Upper lobe of right lung (tissue), 1 donor: ENCODE measurements around the gene CDC25B. TPM values are rescaled to one million over a fixed set of nuclear protein-coding genes. Genes with fewer than 3 reads are reported as not detected.

Experiments
- ATAC-seq: fragments of 200-7000 bp; cut with Tn5 transposase; one replicate; pipeline ENCODE4 v1.9.1; 2020; ENCODE audit warnings: mild to moderate bottlenecking, moderate library complexity
- DNase-seq: peaks from one replicate; pipeline ENCODE4 v3.0.0-alpha.2; 2020
- H3K27ac ChIP-seq: fragments of 200-600 bp; one replicate; pipeline ENCODE4 v1.8.0; 2022
- H3K27me3 ChIP-seq: fragments of 200-600 bp; one replicate; pipeline ENCODE4 v1.8.0; 2022; ENCODE audit warnings: mild to moderate bottlenecking
- H3K36me3 ChIP-seq: fragments of 200-600 bp; one replicate; pipeline ENCODE4 v1.8.0; 2022
- H3K4me1 ChIP-seq: fragments of 200-600 bp; one replicate; pipeline ENCODE4 v1.8.0; 2022
- H3K4me3 ChIP-seq: fragments of 200-600 bp; one replicate; pipeline ENCODE4 v1.8.0; 2022; ENCODE audit warnings: mild to moderate bottlenecking
- H3K9me3 ChIP-seq: fragments of 200-600 bp; one replicate; pipeline ENCODE4 v1.8.0; 2022
- CTCF ChIP-seq: fragments of 200-600 bp; IDR thresholded peaks from one replicate; pipeline ENCODE4 v1.8.0; 2022; ENCODE audit warnings: antibody characterized with exemption
- intact Hi-C: fragments of 100-400 bp; cut with DNase I; formaldehyde crosslinking; loops from one replicate; pipeline ENCODE4 v1.11.0; 2022
- total RNA-seq: library from RNA; stranded (reverse); fragmentation: NEBNext Ultra II Directional; extraction: Animal tissue kit (Norgen Biotek cat#: 25700); gene quantifications from one replicate; pipeline ENCODE4 v1.2.1, GENCODE V29; 2021
- donor health status: DM: no; HTN: yes; CAD: no; lungs with severe emphysema.

CDC25B gene
- total RNA-seq, 1 donor from 2014 or later: 136 TPM

DNA sequence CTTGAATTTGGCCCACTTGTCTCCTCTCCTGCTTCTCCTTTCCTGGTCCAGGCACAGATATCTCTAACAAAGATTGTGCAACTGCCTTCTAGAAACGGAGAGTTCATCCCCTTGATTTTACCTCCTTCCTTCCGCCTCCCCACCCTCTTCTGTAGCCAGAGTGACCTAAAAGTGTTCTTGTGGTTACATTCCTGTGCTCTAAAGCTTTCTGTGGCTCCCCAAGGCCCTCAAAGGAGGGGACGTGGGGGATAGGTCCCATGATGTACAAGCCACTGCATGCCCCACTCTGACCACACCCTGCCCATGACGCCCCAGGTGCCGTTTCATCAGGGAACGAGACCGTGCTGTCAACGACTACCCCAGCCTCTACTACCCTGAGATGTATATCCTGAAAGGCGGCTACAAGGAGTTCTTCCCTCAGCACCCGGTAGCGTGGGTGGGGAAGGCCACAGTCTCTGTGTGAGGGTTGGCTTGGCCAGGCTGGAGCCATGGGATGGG lies 8.2 kb downstream of the CDC25B start:
- peak; percentile 45 for ATAC-seq
- H3K27me3 ChIP-seq: no peaks in the 10 kb centered on the region
- no peak for TF ChIP-seq CTCF
- intact Hi-C loops: no loop called here
- no peak for DNase-seq
- no peaks in the 10 kb centered on the region for H3K9me3 ChIP-seq
- H3K36me3 ChIP-seq: peaks cover 68% of the 10 kb centered on the region
- no peak overlapping the region for H3K4me3 ChIP-seq
- peaks cover 88% of the 10 kb centered on the region for H3K4me1 ChIP-seq
- H3K27ac ChIP-seq: peak overlapping the region; percentile 96

DNA sequence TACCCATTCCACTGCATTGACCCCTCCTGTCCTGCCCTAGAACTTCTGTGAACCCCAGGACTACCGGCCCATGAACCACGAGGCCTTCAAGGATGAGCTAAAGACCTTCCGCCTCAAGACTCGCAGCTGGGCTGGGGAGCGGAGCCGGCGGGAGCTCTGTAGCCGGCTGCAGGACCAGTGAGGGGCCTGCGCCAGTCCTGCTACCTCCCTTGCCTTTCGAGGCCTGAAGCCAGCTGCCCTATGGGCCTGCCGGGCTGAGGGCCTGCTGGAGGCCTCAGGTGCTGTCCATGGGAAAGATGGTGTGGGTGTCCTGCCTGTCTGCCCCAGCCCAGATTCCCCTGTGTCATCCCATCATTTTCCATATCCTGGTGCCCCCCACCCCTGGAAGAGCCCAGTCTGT lies 8.7 kb downstream of the CDC25B start:
- peaks cover 87% of the 10 kb centered on the region for H3K4me1 ChIP-seq
- no peak overlapping the region for H3K4me3 ChIP-seq
- DNase-seq: no peak
- no peak for TF ChIP-seq CTCF
- ATAC-seq: no peak
- no peaks in the 10 kb centered on the region for H3K27me3 ChIP-seq
- peaks cover 64% of the 10 kb centered on the region for H3K36me3 ChIP-seq
- intact Hi-C loops: no loop called here
- no peaks in the 10 kb centered on the region for H3K9me3 ChIP-seq
- peak overlapping the region; percentile 96 for H3K27ac ChIP-seq

- Histone ChIP-seq H3K9me3 (no peaks in the 10 kb centered on the region), H3K27ac (peak overlapping the region; percentile 96), H3K36me3 (peaks cover 26% of the 10 kb centered on the region), H3K27me3 (no peaks in the 10 kb centered on the region), H3K4me1 (peaks cover 79% of the 10 kb centered on the region), H3K4me3 (peak overlapping the region; percentile 42)
- DNase-seq: no peak
- intact Hi-C loops: no loop called here
- ATAC-seq: no peak
- TF ChIP-seq CTCF: no peak
These were observed 12.4 kb downstream of the CDC25B start for GRCh38 chr20:3808544-3808943.

DNA sequence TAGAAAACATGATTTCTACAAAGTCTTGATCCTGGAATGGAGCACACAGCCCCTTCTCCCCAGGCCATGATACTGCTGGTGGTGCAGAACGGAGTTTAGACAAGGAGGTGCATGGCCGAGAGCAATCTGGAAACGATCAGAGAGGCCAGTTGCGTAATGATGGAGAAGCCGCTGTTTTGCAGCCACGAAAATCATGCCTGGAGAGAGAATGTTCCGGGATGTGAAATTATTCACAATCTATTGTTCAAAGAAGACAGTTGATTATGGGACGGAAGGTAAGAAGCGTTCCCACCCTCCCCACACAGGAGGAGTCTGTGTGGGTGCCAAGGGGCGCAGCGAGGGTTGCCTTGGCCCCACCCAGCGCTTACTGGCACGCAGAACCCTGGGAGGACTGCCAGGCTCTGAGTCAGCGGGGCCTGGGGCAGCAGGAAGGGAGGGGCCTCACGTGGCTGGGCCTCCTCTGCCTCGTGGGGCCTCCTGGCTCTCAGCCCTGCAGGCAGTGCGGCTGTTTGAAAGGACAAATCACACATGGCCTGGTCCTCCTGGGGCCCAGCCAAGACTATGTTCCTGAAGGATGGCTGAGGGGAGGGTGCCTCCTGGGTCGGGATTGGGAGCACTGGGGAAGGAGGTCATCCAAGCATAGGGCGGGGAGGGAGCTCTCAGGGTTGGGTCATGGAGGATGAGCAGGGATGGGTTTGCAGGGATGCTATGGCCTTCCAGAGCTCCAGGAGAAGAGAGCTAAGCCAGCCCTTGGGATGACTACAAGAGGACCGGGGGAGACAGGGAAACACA lies 15.6 kb downstream of the CDC25B start:
- peaks cover 53% of the 10 kb centered on the region for H3K4me1 ChIP-seq

DNA sequence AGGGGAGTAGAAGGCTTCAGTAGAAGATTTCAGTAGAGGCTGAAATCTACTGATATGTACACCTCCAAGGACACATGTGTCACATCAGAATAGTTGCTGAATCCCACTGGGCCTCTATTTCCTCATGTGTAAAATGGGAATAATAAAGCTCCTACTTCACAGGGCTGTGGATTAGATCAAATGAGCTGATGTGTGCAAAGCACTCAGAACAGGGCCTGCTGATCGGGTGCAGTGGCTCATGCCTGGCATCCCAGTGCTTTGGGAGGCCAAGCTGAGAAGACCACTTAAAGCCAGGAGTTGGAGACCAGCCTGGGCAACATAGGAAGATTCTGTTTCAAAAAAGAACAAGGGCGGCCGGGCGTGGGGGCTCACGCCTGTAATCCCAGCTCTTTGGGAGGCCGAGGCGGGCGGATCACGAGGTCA lies 16.2 kb downstream of the CDC25B start:
- no peaks in the 10 kb centered on the region for H3K36me3 ChIP-seq
- no peak for DNase-seq
- H3K9me3 ChIP-seq: no peaks in the 10 kb centered on the region
- intact Hi-C loops: no loop called here
- no peak for ATAC-seq
- H3K4me1 ChIP-seq: peaks cover 47% of the 10 kb centered on the region
- TF ChIP-seq CTCF: no peak
- H3K27ac ChIP-seq: peak overlapping the region; percentile 96
- no peak overlapping the region for H3K4me3 ChIP-seq
- H3K27me3 ChIP-seq: no peaks in the 10 kb centered on the region

More for the DNA sequence above, 15.6 kb downstream of the CDC25B start:
- H3K27ac ChIP-seq: peak overlapping the region; percentile 96
- peak overlapping the region; percentile 56 for H3K4me3 ChIP-seq
- intact Hi-C loops: no loop called here
- no peak for TF ChIP-seq CTCF
- no peaks in the 10 kb centered on the region for H3K36me3 ChIP-seq
- ATAC-seq (peak; percentile 91), DNase-seq (peak; percentile 99)
- no peaks in the 10 kb centered on the region for H3K9me3 ChIP-seq
- no peaks in the 10 kb centered on the region for H3K27me3 ChIP-seq
